GM23338 (cell line): ENCODE results near the gene CACNA1C. TPM values are rescaled to one million over a fixed set of nuclear protein-coding genes. Genes with fewer than 3 reads are reported as not detected.

Experiments used
- ATAC-seq: fragments of 200-7000 bp; cut with Tn5 transposase; 3 replicates; pipeline ENCODE4 v1.9.1; 2020
- DNase-seq: peaks from one replicate; pipeline ENCODE4 v3.0.0-alpha.2; 2015; ENCODE audit warnings: low spot score
- H2AFZ ChIP-seq: fragments of 200-600 bp; sonication (generic); 2 replicates; pipeline ENCODE4 v1.8.0; 2016; ENCODE audit warnings: antibody characterized with exemption, mild to moderate bottlenecking, moderate library complexity
- H3F3A ChIP-seq: fragments of 200-600 bp; sonication (generic); replicated peaks from 2 replicates; pipeline ENCODE4 v1.8.0; 2017; ENCODE audit warnings: antibody characterized with exemption, mixed run types, low read depth
- H3K27ac ChIP-seq: fragments of 200-600 bp; sonication (generic); 2 replicates; pipeline ENCODE4 v1.6.1; 2016; ENCODE audit warnings: low read depth
- H3K27me3 ChIP-seq: fragments of 200-600 bp; sonication (generic); 2 replicates; pipeline ENCODE4 v1.8.0; 2016; ENCODE audit warnings: mild to moderate bottlenecking, mixed run types, moderate library complexity; ENCODE audit not compliant: insufficient read depth
- H3K36me3 ChIP-seq: fragments of 200-600 bp; sonication (generic); 2 replicates; pipeline ENCODE4 v1.8.0; 2016; ENCODE audit warnings: mild to moderate bottlenecking; ENCODE audit not compliant: insufficient read depth
- H3K4me1 ChIP-seq: fragments of 200-600 bp; sonication (generic); 2 replicates; pipeline ENCODE4 v1.8.0; 2016; ENCODE audit warnings: mild to moderate bottlenecking, moderate library complexity; ENCODE audit not compliant: insufficient read depth
- H3K4me2 ChIP-seq: fragments of 200-600 bp; sonication (generic); 2 replicates; pipeline ENCODE4 v1.7.1; 2017; ENCODE audit warnings: mixed run types
- H3K4me3 ChIP-seq: fragments of 200-600 bp; sonication (generic); 2 replicates; pipeline ENCODE4 v1.6.1; 2016; ENCODE audit warnings: mixed run types
- H3K79me2 ChIP-seq: fragments of 200-600 bp; sonication (generic); replicated peaks from 2 replicates; pipeline ENCODE4 v1.8.0; 2017; ENCODE audit warnings: mild to moderate bottlenecking; ENCODE audit not compliant: insufficient read depth
- H3K9me2 ChIP-seq: fragments of 200-600 bp; sonication (generic); 2 replicates; pipeline ENCODE4 v1.8.0; 2017; ENCODE audit not compliant: insufficient read depth
- H4K20me1 ChIP-seq: fragments of 200-600 bp; sonication (generic); replicated peaks from 2 replicates; pipeline ENCODE4 v1.8.0; 2017; ENCODE audit warnings: mild to moderate bottlenecking; ENCODE audit not compliant: insufficient read depth
- H3K27ac Mint-ChIP-seq: 2 replicates; pipeline ENCODE4 v1.8.0; 2020; ENCODE audit warnings: inconsistent platforms, mild to moderate bottlenecking, moderate library complexity, mixed read lengths
- H3K27me3 Mint-ChIP-seq: 3 replicates; pipeline ENCODE4 v1.8.0; 2022; ENCODE audit warnings: low read depth, mild to moderate bottlenecking, moderate library complexity, mixed read lengths, inconsistent platforms; ENCODE audit not compliant: insufficient read depth, poor library complexity
- H3K36me3 Mint-ChIP-seq: 3 replicates; pipeline ENCODE4 v1.8.0; 2021; ENCODE audit warnings: low read depth, mild to moderate bottlenecking, inconsistent platforms, moderate library complexity, mixed read lengths
- H3K4me1 Mint-ChIP-seq: 3 replicates; pipeline ENCODE4 v1.8.0; 2020; ENCODE audit warnings: mild to moderate bottlenecking, inconsistent platforms, mixed read lengths
- H3K4me3 Mint-ChIP-seq: 3 replicates; pipeline ENCODE4 v1.8.0; 2021; ENCODE audit warnings: moderate library complexity, mild to moderate bottlenecking, inconsistent platforms, mixed read lengths
- H3K9me3 Mint-ChIP-seq: 3 replicates; pipeline ENCODE4 v1.8.0; 2020; ENCODE audit warnings: moderate library complexity, mild to moderate bottlenecking, inconsistent platforms, mixed read lengths
- CREB1 ChIP-seq: fragments of 250-450 bp; sonication (Bioruptor Pico); IDR thresholded peaks from 2 replicates; pipeline ENCODE4 v1.5.0; 2020; ENCODE audit warnings: low read depth, mild to moderate bottlenecking, moderate library complexity
- CTCF ChIP-seq, 2 experiments: fragments of 200-600 bp in 1 of 2; sonication (generic) in 1 of 2; conservative IDR thresholded peaks; 2 replicates each; pipeline versions ENCODE4 v1.5.1 to v1.6.1; 2016 to 2017; ENCODE audit warnings: antibody characterized with exemption in 2 of 2, low read depth in 2 of 2, mild to moderate bottlenecking in 2 of 2, moderate library complexity in 1 of 2
- ETS1 ChIP-seq: IDR thresholded peaks from 2 replicates; pipeline ENCODE4 v1.6.1; 2016; ENCODE audit warnings: antibody characterized with exemption
- EZH2 ChIP-seq: fragments of 200-600 bp; sonication (generic); IDR thresholded peaks from one replicate; pipeline ENCODE4 v1.8.0; 2017; ENCODE audit warnings: antibody characterized with exemption, mild to moderate bottlenecking, low read depth; ENCODE audit not compliant: unreplicated experiment
- EZH2phosphoT487 ChIP-seq: fragments of 200-600 bp; sonication (generic); IDR thresholded peaks from one replicate; pipeline ENCODE4 v1.8.1; 2018; ENCODE audit warnings: antibody characterized with exemption; ENCODE audit not compliant: unreplicated experiment
- JUNB ChIP-seq: IDR thresholded peaks from one replicate; pipeline ENCODE4 v1.6.1; 2016; ENCODE audit warnings: antibody characterized with exemption; ENCODE audit not compliant: unreplicated experiment
- NANOG ChIP-seq: IDR thresholded peaks from 2 replicates; pipeline ENCODE4 v1.6.1; 2016; ENCODE audit warnings: antibody characterized with exemption, borderline replicate concordance
- POLR2AphosphoS5 ChIP-seq: IDR thresholded peaks from 2 replicates; pipeline ENCODE4 v1.6.1; 2016; ENCODE audit warnings: antibody characterized with exemption, low read depth
- REST ChIP-seq: IDR thresholded peaks from one replicate; pipeline ENCODE4 v1.6.1; 2018; ENCODE audit warnings: antibody characterized with exemption; ENCODE audit not compliant: unreplicated experiment
- STAT1 ChIP-seq: IDR thresholded peaks from one replicate; pipeline ENCODE4 v1.6.1; 2016; ENCODE audit warnings: antibody characterized with exemption; ENCODE audit not compliant: unreplicated experiment
- ZNF114 ChIP-seq: fragments of 250-450 bp; sonication (Bioruptor Pico); IDR thresholded peaks from 2 replicates; pipeline ENCODE4 v1.5.0; 2020; ENCODE audit warnings: mild to moderate bottlenecking, moderate library complexity
- ZNF462 ChIP-seq: fragments of 250-450 bp; sonication (Bioruptor Pico); IDR thresholded peaks from 2 replicates; pipeline ENCODE4 v1.5.0; 2020; ENCODE audit warnings: mild to moderate bottlenecking, moderate library complexity
- polyA plus RNA-seq: library from polyadenylated mRNA; unstranded; fragments of >200 nt; fragmentation: Nextera tagmentation; extraction: Ambion mirVana; gene quantifications from 2 replicates; pipeline ENCODE4 v1.2.1, GENCODE V29; 2016
- total RNA-seq: library from RNA; depleted of rRNA; stranded (reverse); fragments of >200 nt; shearing (Covaris generic); gene quantifications from 2 replicates; pipeline ENCODE4 v1.2.3, GENCODE V29; 2014

Gene CACNA1C
- total and polyA plus RNA-seq, 2 experiments from 2014 or later = 0.78 to 2.1 TPM

DNA sequence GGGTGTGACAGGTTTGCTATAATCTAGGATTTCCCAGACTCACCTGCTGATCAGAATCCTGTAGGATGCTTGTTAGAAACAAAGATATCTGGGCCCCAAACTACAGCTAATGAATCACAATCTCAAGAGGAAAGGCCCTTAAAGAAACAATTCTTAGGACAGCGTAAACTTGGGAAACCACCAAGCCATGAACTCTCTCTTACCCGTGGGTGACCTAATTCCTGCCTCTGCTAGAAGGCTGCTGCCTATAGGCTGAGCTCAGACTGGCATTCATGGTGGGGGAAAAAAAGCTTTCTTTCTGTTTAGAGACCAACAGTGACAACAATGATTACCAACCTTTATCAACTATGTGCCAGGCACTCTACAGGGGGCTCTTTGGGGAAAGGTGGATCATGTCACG, 528.0 kb downstream of the CACNA1C start:
- Mint-ChIP-seq H3K27ac (no peak overlapping the region), H3K4me1 (no peaks in the 10 kb centered on the region; the same call in 1 of the 3 replicates), H3K27me3 (peaks cover 14% of the 10 kb centered on the region), H3K9me3 (no peaks in the 10 kb centered on the region; the same call in 2 of the 3 replicates), H3K4me3 (no peak overlapping the region), H3K36me3 (no peaks in the 10 kb centered on the region)
- H3F3A ChIP-seq = no peaks in the 10 kb centered on the region
- TF ChIP-seq ZNF114 (no peak), STAT1 (no peak), ETS1 (no peak), NANOG (no peak), JUNB (no peak), POLR2AphosphoS5 (no peak), EZH2 (no peak), CREB1 (CRISPR knock-in tag) (no peak), EZH2phosphoT487 (no peak), CTCF (conservative IDR thresholded peaks at IDR 0.05; ENCODE audit: low read depth in 2 of 2) (no peak), ZNF462 (CRISPR knock-in tag) (no peak), REST (no peak)
- H3K27me3 ChIP-seq = peaks cover 4% of the 10 kb centered on the region; the same call in 1 of the 2 replicates
- H3K36me3 ChIP-seq = no peaks in the 10 kb centered on the region
- no peaks in the 10 kb centered on the region for H3K79me2 ChIP-seq
- H2AFZ ChIP-seq = no peak overlapping the region
- 0 out of 2 replicates have a peak, but pooled peaks cover 1% of the 10 kb centered on the region for H3K9me2 ChIP-seq
- DNase-seq (no peak), ATAC-seq (no peak)
- no peaks in the 10 kb centered on the region; the same call in 1 of the 2 replicates for H3K4me1 ChIP-seq
- H3K4me3 ChIP-seq = no peak overlapping the region
- H3K27ac ChIP-seq = no peak overlapping the region
- H4K20me1 ChIP-seq = no peaks in the 10 kb centered on the region; the same call in 1 of the 2 replicates
- H3K4me2 ChIP-seq = no peak overlapping the region
